ENCODE measurements around the gene CDC6.
A peak's percentile ranks its signal among the peaks of the same experiment; 100 is the strongest.

The CDC6 gene

DNA sequence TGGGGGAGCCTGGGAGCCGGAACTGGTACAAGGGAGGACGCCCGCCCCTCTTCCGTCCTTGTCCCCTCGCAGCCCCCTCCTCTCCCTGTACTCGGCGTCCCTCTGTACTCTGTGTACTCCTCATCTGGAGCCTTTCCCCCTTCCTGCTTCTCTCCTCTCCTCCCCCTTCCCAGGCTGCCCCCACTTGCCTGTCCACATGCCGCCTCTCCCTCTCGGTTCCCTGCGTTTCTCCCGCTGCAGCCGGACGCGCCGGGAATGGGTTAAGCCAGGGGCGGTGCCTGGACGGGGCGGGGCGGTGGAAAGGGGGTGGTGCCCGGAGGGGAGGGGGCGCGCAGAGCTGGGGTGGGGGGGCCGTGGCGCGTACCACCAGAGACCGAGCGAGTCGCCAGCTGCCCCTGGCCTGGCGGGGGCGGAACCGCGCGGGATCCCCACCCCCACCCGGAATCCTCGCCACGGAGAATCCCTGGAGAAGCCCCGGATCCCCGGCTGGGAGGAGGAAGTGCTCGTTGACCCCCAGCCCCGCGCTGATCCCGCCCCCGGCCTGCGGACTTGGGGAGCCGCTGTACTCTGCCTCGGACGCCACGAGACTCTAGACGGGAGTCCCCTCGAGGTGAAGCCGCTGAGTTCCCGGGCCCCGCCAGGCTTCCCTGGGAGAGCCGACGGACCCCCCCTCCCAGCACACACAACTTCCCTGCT is 54.3 kb downstream of the CDC6 start:
- peak; percentile 91 for DNase-seq

DNA sequence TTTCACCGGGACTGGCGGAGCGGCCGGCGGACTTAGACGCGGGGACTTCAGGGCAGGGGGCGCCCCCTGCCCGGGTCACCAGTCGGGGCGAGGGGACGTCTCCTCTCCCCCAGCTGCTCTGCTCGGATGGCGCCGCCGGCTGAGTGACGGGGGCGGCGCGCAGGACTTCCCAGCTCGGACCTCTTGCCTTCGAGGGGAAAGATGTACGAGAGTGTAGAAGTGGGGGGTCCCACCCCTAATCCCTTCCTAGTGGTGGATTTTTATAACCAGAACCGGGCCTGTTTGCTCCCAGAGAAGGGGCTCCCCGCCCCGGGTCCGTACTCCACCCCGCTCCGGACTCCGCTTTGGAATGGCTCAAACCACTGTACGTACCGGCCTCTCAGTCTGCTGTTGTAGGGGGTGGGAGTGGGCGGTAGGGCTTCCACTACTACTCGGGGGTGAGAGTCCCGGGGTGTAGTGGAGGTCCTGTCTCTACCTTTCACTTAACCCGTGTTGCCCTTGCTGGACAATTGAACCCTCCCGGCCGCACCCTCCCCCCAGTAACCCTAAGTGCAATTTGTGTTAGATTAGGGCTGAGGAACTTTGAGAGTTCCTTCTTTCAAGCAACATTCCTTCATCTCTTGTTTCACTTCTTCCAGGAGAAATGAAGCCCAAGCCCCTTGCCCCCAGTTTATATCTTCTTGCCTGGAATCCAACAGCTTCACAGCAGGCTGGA is 55.0 kb downstream of the CDC6 start:
- DNase-seq = peak; percentile 45

DNA sequence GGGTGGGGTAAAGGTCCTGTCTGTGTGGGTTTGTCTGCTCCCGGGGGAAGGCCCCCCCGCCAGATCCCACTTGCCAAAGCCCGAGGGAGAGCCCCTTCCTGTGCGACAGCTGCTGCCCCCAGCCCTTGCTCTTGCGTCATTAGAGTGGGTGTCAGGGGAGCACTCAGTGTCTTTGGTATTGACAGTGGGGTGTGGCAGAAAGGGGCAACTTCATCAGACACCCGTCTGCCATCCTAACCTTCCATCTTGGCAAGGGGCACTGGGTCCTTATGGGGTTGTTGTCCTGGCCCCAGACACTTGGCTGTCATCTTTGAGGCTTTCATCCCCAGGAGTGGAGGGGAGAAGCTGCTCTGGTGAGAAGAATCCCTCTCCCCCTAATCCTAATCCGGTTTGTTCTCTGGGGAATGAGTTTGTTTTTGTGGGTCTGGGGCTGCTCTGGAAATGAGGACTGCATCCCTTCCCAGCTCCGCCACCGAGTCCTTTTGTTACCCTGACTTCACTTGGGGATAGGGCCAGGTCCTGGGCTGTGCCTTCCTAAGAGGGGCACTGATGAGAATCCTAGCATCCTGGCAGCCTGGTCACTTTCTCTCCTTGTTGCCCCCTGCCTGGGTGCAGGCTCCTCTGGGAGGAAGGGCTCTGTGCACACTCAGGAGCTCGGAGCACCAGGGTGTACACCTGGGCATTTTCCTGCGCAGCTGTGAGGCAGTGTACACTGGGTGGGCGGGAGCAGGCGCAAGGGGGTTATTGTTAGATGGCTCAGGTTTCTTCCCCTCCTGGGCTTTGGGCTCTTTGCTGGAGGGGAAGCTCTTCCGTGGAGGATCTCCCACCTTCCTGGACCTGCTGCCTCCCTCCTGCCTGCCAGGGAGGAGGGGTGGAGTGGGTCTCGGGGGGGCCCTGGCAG is 55.8 kb downstream of the CDC6 start:
- DNase-seq = peak; percentile 61

DNA sequence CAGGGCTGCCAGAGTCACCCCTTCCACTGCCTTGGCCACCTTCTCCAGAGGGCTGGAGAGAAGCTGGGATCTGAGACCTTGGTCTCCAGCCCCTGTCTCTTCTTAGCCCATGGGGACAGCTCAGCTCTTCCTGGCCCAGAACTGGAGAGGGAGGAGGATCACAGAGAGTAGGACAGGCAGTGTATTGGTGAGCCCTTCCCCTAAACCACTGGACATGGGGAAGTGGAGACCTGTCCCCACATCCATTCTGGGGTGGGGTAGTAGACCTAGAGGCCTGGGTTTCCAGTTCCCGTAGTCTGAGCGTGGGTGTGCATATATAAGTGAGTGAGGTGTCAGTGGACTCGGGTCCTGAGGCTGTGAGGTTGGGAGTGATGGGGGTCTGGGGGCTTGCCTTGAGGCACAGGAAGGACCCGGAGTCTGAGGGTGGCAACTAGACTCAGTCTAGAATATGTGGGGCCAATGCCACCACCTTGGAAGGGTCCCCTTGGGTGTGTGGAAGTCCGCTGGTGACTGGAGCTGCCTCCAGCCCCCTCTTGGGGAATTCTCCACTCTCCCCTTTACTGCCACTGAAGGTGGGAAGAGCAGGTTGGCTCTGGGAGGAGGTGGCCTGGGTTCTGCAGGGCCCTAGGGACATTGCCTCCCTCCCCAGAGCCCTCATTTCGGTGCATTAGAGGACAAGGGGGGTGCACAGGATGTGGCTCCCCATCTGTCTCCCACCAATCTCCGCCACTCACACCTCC is 56.9 kb downstream of the CDC6 start:
- peak; percentile 39 for DNase-seq

DNA sequence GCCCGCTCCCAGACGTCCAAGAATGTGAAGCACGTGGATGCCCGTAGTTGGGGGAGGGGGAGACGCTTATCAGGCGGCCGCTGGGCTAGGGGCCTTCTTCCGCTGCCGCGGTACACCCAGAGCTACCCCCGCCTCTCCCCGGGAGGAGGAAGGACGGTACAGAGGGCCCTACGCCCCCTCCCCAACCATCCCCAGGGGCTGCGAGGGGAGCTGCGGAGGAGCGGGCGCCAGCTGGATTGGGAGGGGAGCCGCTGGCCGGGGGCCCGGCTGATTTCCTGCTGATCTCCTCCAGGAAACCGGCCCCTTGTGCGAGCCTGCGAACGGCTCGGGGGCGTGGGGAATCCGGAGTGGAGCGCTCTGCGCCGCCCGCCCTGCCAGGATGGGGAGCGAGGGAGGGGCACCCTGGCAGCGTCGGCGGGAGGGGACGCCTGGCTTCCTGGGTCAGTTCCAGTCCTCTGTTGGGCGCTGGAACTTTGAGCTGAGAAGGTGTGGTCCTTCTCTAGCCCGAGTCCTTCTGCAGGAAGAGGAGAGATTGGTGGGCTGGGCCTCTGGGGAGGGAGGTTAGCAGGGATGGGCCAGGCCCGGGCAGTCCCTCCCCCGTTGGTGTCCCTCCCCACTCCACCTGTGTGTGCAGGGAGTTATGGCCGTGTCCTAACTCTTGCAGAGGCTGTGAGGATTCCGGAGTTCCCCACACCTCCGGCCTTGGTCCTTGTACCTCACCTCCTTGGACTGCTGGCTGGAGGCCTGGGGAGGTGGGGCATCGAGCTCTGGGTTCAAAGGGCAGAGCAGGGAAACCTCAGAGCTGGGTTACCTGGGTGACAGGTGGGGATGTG is 57.7 kb downstream of the CDC6 start:
- peak; percentile 86 for DNase-seq

DNA sequence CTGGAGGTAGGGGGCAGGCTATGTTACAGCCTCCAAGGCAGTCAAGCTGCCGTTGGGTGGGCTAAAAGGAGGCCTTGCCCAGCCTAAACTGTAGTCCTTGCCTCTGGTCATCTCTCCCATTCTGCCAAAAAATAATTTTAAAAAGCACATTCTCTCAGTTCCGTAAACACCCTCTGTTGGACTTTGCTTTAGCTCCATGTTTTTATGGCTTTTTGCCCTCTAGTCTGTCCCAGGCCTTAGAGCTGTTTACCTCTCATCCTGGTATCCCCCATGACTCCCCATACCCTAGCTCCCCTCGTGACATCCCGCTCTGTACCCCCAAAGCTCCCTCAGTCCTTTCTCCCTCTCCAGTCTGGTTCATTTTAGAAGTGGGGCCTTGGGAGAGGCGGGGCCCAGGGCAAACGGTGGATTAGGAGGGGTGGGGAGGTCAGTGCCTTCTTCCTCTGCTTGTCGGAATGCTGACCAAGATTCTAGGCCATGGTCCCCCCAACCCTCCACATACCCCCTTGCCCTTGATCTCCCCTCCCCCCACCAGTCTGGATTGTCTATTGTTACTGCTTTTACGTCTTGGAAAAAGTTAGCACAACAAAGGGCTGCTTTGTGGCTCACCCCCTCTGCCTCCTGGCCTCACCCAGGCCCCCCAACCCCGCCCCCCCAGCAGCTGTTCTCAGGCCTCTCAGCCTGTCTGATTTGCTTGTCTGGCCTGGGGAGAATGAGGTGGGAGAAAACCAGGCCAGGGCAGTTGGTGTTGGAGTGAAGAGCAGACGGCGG is 58.5 kb downstream of the CDC6 start:
- peak; percentile 78 for DNase-seq

DNA sequence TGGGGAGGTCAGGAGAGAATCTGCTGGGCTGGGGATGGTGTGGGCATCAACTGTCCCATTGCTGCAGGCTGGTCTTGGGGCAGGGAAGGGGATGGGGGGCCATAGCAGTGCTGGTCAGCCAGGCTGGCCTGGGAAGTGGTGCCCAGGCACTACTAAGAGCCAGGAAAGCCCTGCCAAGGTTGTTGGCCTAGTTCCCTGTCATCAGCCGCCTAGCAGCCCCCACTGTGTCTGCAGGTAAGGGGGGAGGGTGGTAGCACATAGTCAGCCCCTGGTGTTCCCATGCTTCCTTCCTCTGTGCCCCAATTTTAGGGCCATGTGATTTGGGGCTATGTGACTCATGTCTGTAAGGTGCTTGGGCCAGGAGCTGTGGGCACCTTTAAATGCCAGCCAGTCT is 59.1 kb downstream of the CDC6 start:
- no peak for DNase-seq

DNA sequence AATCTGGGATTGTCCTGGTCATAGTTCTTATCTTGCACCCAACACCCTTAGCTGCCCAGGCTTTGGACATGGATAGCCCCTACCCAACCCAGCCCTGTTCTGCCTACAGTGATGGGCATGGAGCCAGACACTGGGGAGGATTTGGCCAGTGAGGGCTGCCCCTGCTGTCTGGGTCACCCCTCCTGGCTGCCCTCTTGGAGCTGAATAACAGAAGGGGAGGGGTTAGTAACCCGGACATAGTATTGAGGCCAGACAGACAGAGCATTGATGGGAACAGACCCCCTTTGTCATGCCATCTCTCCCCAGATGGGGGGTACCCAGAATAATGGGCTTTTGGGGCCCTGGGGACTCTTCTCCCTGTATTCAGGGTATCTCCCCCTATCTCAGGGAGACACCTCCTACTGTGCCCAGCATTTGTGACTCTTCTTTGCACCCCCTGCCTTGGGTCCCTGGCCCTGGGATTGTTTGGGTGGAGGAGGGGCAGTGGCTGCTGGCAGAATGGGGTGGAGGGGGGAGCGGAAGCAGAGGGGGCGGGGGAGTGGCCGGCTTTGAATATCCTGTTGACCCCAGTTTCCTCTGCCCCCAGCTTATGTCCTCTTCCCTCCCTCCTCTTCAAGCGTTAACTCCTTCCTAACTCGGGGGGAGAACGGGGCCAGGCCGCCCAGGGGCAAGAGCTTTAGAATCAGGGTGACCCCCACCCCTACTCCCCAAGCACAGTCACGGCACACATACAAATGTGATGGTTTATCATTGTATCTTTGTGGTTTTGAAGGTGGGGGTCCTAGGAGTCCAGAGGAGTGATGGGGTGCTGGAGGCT is 59.8 kb downstream of the CDC6 start:
- peak; percentile 56 for DNase-seq

DNA sequence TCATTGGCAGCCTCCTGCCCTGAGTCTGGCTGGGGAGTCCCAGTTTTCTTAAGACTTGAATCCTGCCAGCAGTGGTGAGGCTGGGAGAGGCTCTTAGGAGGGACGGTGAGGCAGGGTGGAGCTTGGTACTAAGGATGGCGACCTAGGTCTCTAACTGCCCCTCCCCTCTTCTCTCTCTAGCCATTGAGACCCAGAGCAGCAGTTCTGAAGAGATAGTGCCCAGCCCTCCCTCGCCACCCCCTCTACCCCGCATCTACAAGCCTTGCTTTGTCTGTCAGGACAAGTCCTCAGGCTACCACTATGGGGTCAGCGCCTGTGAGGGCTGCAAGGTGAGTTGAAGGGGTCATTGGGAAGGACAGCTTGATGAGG is 60.4 kb downstream of the CDC6 start:
- no peak for DNase-seq

DNA sequence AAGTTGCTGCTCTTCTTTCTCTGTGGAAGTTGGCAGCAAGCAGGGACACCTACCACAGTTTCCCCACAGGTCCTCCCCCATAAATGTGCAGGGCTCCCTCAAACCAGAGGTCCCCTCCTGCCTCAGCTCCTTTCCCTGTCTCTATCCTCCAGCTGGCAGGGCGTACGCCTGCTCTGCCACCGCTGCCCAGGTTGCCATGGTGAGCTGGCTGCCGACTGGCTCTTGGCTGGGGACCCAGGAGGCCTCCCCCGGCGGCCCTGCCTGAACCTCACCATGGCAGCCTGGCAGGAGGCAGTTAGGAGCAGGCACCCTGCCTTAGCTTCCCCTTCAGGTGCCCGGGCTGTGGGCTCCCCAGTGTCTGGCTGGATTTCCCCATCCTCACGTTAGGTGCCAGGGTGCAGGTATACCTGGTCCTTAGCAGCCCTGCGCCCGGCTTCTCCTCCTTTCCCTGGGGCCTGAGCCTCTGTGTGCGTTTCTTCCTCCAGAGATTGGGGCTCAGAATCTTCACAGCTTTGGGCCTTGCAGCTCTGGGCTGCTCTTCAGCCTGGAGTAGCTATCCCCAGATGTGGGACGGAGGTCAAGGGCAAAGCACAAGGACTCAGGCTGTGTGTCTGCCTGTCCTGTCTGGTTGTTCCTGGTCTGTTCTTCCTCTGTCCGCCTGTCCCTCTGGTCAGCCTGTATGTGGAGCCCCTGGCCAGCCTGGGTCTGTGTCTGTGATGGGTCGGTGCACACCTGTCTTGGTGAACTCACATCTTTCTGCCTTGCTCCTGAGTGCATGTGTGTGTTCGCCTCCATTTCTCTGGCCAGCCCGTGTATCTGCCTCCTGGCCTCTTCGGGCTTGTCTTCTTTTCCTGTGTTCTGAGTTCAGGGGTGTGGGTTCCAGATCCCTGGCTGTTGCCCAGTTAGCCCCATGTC is 61.1 kb downstream of the CDC6 start:
- peak; percentile 81 for DNase-seq

DNA sequence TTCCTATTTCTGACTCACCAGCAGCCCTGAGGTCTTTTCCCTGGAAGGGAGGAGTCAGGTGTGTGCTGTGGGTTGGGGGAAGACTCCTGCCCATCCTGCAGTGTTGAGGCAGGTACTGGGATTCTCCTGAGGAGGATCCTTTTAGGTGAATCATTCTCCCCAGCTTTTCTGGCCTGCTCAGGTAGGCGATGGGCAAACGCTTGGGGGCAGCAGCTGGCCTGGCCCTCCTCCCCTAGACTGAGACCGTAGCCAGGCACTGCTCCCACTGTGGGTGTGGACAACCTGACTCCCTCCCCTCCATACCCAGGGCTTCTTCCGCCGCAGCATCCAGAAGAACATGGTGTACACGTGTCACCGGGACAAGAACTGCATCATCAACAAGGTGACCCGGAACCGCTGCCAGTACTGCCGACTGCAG is 61.8 kb downstream of the CDC6 start:
- DNase-seq = no peak

DNA sequence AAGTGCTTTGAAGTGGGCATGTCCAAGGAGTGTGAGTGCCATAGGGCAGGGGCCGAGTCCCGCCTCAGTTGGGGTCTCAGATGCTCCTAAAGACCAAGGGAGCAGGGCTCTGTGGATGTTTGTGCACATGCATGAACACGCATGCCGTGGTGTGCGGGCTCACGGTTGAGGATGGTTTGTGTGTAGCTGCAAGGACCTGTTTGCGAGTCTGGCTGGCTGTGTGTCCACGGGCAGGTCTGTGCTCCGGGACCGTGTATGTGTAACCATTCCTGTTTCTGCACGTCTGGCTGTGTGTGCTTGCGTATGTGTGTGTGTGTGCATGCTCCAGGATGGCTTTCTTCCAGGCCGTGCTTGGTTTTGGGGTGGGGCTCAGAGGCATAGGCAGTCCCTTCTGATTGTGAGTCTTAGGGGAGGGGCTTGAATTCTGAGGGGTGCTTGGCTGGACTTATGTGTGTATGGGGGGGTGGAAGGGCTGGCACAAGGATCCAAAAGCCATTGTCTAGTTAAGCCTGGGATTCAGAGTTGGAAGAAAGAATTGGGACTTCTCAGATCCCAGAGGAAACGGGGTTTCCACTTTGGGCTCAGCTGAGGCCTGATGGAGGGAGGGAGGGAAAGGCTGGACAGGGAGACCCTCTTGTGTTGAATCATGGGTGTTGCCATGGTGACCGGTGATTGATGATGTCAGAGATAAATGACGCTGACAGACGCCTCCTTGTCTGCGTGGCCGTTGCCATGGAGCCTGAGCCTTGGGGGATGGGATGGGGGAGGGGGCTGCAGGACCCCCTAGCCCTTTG is 62.4 kb downstream of the CDC6 start:
- peak; percentile 81 for DNase-seq

DNA sequence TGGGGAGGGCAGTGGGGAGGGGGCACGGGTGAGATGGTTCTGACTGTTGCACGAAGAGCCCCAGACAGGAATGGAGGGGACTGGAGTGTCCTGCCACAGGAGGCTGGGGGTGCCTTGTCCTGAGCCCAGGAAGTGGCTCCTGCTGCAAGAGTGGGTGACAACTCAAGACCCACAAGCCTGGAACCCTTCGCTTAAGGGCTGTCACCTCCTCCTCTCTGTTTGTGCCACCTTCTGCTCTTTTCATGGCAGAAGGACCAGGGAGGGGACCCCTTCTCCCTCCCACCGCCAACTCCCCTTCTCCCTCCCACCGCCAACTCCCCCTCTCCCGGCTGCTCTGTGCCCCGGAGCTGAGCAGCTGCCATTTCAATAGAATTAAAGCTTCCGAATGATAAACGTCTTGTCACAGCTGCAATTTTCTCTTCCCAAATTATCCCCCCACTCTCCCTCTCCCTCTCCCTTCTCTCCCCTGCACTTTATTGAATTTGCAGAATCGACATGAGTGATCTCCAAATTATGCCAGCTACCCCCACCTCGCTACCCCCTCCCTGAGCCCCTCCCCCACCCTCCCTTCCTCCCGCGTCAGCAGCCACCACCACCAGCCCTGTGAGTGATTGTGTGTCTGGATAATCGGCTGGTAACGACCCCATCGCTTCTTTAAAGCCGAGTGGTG is 63.1 kb downstream of the CDC6 start:
- peak; percentile 53 for DNase-seq

DNA sequence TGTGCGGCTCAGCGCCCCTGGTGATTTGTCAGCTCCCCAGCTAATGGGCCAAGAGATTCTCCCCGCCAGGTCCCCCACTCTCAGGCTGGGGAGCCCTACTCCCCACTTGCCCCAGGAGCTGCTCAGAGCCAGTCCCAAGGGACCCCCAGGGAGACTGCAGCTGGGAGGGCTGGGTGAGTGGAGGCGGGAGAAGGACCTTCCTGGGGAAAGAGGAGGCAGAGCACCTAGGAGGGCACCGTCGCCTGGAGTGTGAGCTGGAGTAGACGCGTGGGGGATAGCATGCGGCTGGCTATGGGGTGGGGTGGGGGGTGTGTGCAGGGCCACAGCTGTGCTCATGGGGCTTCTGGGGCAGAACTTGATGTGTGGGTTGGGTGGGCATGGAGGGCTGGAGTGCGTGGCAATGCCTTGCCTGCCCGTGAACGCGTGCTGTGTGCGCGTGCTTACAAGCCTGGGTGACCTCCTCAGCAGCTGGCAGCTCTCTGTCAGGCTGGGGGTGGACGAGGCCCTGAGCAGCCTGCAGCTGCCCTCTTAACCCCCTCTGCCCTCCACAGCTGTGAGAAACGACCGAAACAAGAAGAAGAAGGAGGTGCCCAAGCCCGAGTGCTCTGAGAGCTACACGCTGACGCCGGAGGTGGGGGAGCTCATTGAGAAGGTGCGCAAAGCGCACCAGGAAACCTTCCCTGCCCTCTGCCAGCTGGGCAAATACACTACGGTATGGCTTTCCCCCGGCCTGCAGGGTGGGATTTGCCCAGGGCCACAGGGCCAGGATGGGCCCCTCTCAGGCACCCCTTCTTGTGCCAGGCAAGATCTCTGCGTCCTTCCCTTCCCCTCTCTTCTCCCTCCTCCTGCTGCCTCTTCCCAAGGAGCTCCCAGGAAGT is 63.9 kb downstream of the CDC6 start:
- peak; percentile 59 for DNase-seq

DNA sequence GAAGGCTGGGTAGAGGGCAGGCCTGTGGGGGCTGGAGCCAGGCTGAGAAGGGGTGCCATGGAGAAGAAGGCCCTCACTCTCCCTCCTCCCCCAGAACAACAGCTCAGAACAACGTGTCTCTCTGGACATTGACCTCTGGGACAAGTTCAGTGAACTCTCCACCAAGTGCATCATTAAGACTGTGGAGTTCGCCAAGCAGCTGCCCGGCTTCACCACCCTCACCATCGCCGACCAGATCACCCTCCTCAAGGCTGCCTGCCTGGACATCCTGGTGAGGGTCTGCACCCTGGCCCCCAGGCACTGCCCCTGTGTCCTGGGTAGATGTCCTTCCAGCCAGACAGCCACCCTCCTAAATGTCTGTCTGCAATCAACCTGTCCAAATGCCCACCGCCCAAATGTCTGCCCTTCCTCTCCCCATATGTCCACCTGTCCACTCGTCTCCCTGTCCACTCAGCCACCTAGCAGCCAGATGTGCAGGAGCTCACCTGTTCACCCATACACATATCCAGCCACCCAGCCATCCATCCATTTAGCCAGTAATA is 64.6 kb downstream of the CDC6 start:
- DNase-seq = no peak

DNA sequence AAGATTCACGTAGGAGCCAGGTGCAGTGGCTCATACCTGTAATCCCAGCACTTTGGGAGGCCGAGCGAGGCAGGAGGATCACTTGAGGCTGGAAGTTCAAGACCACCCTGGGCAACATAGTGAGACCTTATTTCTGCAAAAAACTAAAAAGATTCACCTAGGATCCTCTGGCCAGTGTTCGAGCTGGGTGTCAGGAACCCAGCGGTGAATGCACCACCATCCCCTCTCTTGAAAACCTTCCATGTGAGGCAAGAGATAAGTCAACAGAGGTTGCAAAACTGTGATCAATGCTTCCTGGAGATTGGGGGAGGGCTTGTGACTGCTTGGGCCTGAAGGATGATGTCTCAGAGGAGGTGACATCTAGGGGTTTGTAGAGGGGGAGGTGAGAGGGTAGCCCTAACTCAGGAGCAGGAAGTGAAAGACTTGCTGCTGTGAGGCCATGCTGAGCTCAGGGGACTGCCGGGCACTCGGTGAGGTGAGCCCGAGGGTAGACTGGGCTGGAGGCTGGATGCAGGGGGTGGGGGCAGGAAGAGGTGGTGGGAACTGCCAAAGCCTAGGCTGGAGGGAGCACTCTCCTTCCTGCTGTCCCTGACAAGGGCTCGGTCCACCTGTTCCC is 65.2 kb downstream of the CDC6 start:
- no peak for DNase-seq
